Trophoblast cell (in vitro differentiated cells and primary cell): ENCODE results near the gene TIMM10.

ENCODE experiments used
- DNase-seq, 2 donors: peaks; one replicate each; pipeline ENCODE4 v3.0.0-alpha.2; 2016
- H2AFZ ChIP-seq: 2 replicates; pipeline ENCODE4 v1.6.1; 2013; ENCODE audit warnings: low read length, moderate library complexity, mild to moderate bottlenecking; ENCODE audit not compliant: insufficient read depth, poor library complexity
- H2AK5ac ChIP-seq: 2 replicates; pipeline ENCODE4 v1.6.1; 2013; ENCODE audit warnings: mild to moderate bottlenecking, low read length
- H2BK120ac ChIP-seq: 2 replicates; pipeline ENCODE4 v1.6.1; 2013; ENCODE audit warnings: low read length, mild to moderate bottlenecking, moderate library complexity; ENCODE audit not compliant: insufficient read depth, poor library complexity
- H2BK12ac ChIP-seq: 2 replicates; pipeline ENCODE4 v1.6.1; 2013; ENCODE audit warnings: mild to moderate bottlenecking, low read length, moderate library complexity
- H2BK5ac ChIP-seq: 2 replicates; pipeline ENCODE4 v1.6.1; 2013; ENCODE audit warnings: low read length, low read depth, moderate library complexity, mild to moderate bottlenecking; ENCODE audit not compliant: poor library complexity
- H3K14ac ChIP-seq: 2 replicates; pipeline ENCODE4 v1.6.1; 2013; ENCODE audit warnings: mild to moderate bottlenecking, low read length
- H3K18ac ChIP-seq: 2 replicates; pipeline ENCODE4 v1.6.1; 2013; ENCODE audit warnings: mild to moderate bottlenecking, low read length
- H3K23ac ChIP-seq: 2 replicates; pipeline ENCODE4 v1.6.1; 2013; ENCODE audit warnings: low read length
- H3K27ac ChIP-seq: 2 replicates; pipeline ENCODE4 v1.5.1; 2013; ENCODE audit warnings: low read depth, mild to moderate bottlenecking, inconsistent platforms, low read length, moderate library complexity
- H3K27me3 ChIP-seq: 2 replicates; pipeline ENCODE4 v1.6.1; 2013; ENCODE audit warnings: inconsistent platforms, mild to moderate bottlenecking, low read length, moderate library complexity; ENCODE audit not compliant: insufficient read depth
- H3K36me3 ChIP-seq, 2 experiments: 1 replicate in 1 of 2; 2 replicates in 1 of 2; pipeline ENCODE4 v1.6.1; 2013; ENCODE audit warnings: low read length in 2 of 2, mild to moderate bottlenecking in 2 of 2, moderate library complexity in 1 of 2; ENCODE audit not compliant: insufficient read depth in 2 of 2, control insufficient read depth in 1 of 2
- H3K4ac ChIP-seq: 2 replicates; pipeline ENCODE4 v1.6.1; 2013; ENCODE audit warnings: low read depth, mild to moderate bottlenecking, low read length, moderate library complexity
- H3K4me1 ChIP-seq, 2 experiments: 1 replicate in 1 of 2; 2 replicates in 1 of 2; pipeline ENCODE4 v1.6.1; 2013; ENCODE audit warnings: low read length in 2 of 2, mild to moderate bottlenecking in 2 of 2, moderate library complexity in 1 of 2; ENCODE audit not compliant: insufficient read depth in 2 of 2, control insufficient read depth in 1 of 2
- H3K4me2 ChIP-seq: 2 replicates; pipeline ENCODE4 v1.6.1; 2013; ENCODE audit warnings: inconsistent platforms, mild to moderate bottlenecking, low read length, moderate library complexity
- H3K4me3 ChIP-seq: 2 replicates; pipeline ENCODE4 v1.5.1; 2013; ENCODE audit warnings: mild to moderate bottlenecking, low read depth, low read length, inconsistent platforms
- H3K79me1 ChIP-seq: one replicate; pipeline ENCODE4 v1.6.1; 2013; ENCODE audit warnings: low read length
- H3K79me2 ChIP-seq: 2 replicates; pipeline ENCODE4 v1.6.1; 2013; ENCODE audit warnings: low read length, mild to moderate bottlenecking; ENCODE audit not compliant: control insufficient read depth, insufficient read depth, poor library complexity
- H3K9ac ChIP-seq: 2 replicates; pipeline ENCODE4 v1.6.1; 2013; ENCODE audit warnings: mild to moderate bottlenecking, low read length
- H3K9me3 ChIP-seq: 2 replicates; pipeline ENCODE4 v1.6.1; 2013; ENCODE audit warnings: low read depth, mild to moderate bottlenecking, control low read depth, inconsistent platforms, low read length; ENCODE audit not compliant: insufficient read depth
- H4K12ac ChIP-seq: 2 replicates; pipeline ENCODE4 v1.6.1; 2013; ENCODE audit warnings: low read depth, mild to moderate bottlenecking, low read length, moderate library complexity
- H4K8ac ChIP-seq: 2 replicates; pipeline ENCODE4 v1.6.1; 2013; ENCODE audit warnings: low read depth, mild to moderate bottlenecking, low read length, moderate library complexity
- H4K91ac ChIP-seq: one replicate; pipeline ENCODE4 v1.6.1; 2013; ENCODE audit warnings: low read depth, mild to moderate bottlenecking, low read length, moderate library complexity
- WGBS: extraction: QIAGEN DNeasy Blood & Tissue Kit; methylation state at CpG from one replicate; pipeline ENCODE4 v1.1.7; 2013; ENCODE audit warnings: missing lambda C conversion rate; ENCODE audit not compliant: insufficient read length, insufficient coverage; ENCODE audit errors: extremely low coverage; 5-methylcytosine and 5-hydroxymethylcytosine counted together

Gene TIMM10

DNA sequence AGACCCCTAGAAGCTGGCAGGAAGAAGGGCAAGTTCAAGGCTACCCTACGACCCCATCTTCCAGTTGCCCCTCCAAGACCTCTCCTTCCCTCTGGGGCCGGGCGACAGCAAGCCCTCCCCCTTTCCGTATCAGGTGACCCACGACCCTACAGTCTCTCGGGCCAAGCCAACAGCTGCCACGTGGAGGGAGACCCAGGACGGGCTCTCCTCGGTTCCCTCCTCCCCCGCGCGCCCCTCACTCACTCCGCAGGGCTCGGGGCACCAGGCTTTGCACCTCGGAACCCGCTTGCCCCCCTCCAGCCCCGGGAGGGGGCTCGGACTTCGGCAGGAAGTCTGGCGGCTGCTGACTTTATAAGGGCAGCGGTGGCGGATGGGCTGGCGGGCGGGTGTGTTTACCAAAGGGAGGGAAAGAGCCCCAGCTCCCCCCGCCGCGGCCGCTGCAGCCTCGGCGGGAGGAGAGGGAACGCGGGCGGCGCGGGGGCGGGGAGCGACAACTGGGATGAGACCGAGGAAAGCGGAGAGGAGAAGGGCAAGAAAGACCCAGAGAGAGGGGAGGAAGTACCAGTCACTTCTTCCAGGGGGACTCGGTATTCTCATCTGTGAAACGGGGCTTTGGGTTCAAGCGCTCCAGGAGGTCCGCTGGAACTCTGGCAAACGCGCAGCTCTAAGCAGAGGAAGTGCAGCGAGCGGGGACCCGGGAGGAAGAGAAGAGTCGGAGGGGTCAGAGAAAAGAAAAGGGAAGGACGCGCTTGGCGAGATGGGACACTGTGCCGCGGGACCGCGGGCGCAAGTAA is 15.8 kb downstream of the TIMM10 start:
- H4K91ac ChIP-seq = no peak overlapping the region
- peaks cover 8% of the 10 kb centered on the region in 2 experiments for H3K4me1 ChIP-seq
- peak overlapping the region; percentile 1 for H2BK120ac ChIP-seq
- no peak overlapping the region for H3K14ac ChIP-seq
- H2AFZ ChIP-seq = peak overlapping the region; percentile 83
- no peak overlapping the region for H2BK5ac ChIP-seq
- no peaks in the 10 kb centered on the region for H3K79me1 ChIP-seq
- H3K4me3 ChIP-seq = peak overlapping the region; percentile 63
- no CpG with 5 or more reads among the region's 57 CpGs for WGBS
- H3K9ac ChIP-seq = no peak overlapping the region
- no peaks in the 10 kb centered on the region for H3K9me3 ChIP-seq
- H3K4ac ChIP-seq = no peak overlapping the region
- no peak overlapping the region for H3K23ac ChIP-seq
- peak in 1 of 2 donors; percentile 23 for DNase-seq
- H2AK5ac ChIP-seq = no peak overlapping the region
- peak overlapping the region; percentile 98 for H3K4me2 ChIP-seq
- no peak overlapping the region for H2BK12ac ChIP-seq
- H3K27me3 ChIP-seq = peaks cover 38% of the 10 kb centered on the region
- H3K27ac ChIP-seq = no peak overlapping the region
- H4K8ac ChIP-seq = no peak overlapping the region
- no peaks in the 10 kb centered on the region for H3K36me3 ChIP-seq
- H3K79me2 ChIP-seq = no peaks in the 10 kb centered on the region
- H4K12ac ChIP-seq = no peak overlapping the region
- H3K18ac ChIP-seq = peak overlapping the region; percentile 56

DNA sequence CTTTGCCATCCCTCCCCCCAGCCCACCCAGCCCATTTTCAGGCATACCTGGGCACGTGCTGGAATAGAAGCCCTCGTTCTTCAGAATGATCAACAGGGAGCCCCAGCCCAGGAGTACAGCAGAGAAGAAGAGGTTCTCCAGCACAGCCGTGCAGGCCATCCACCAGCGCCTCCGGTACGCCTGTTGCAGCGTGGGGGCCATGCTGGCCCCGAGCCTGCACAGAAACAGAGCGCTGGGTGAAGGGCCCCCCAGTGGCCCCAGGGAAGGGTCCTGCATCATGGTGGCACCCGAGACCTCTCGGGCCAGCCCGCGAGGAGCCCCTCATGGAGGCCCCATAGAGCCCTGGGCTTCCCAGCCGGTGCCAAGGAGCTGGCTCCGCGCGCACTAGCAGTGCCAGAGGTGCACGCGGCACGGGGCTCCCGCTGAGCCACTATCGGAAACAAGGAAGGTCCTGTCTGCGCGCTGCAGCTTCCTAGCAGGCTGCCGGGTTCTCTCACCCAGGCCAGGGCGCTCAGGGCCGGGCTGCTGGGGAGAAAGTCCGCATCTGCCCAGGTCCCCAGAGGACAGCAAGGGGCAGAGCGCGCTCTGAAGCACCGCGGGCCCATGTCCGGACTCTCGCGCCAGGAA is 16.5 kb downstream of the TIMM10 start:
- H3K9me3 ChIP-seq = no peaks in the 10 kb centered on the region
- H3K36me3 ChIP-seq = no peaks in the 10 kb centered on the region
- no peak overlapping the region for H3K23ac ChIP-seq
- no peaks in the 10 kb centered on the region for H3K79me2 ChIP-seq
- H2BK12ac ChIP-seq = no peak overlapping the region
- no peak overlapping the region for H2BK5ac ChIP-seq
- no peak overlapping the region for H2BK120ac ChIP-seq
- H3K14ac ChIP-seq = no peak overlapping the region
- no peak overlapping the region for H3K27ac ChIP-seq
- H3K27me3 ChIP-seq = peaks cover 38% of the 10 kb centered on the region
- H3K4me3 ChIP-seq = no peak overlapping the region
- H2AFZ ChIP-seq = no peak overlapping the region
- H4K91ac ChIP-seq = no peak overlapping the region
- H3K4me2 ChIP-seq = peak overlapping the region; percentile 98
- WGBS = no CpG with 5 or more reads among the region's 35 CpGs
- peak in 1 of 2 donors; percentile 21 for DNase-seq
- no peak overlapping the region for H3K18ac ChIP-seq
- peaks cover 8% of the 10 kb centered on the region in 2 experiments for H3K4me1 ChIP-seq
- H4K8ac ChIP-seq = no peak overlapping the region
- H3K9ac ChIP-seq = no peak overlapping the region
- no peak overlapping the region for H4K12ac ChIP-seq
- H2AK5ac ChIP-seq = no peak overlapping the region
- H3K4ac ChIP-seq = no peak overlapping the region
- no peaks in the 10 kb centered on the region for H3K79me1 ChIP-seq

DNA sequence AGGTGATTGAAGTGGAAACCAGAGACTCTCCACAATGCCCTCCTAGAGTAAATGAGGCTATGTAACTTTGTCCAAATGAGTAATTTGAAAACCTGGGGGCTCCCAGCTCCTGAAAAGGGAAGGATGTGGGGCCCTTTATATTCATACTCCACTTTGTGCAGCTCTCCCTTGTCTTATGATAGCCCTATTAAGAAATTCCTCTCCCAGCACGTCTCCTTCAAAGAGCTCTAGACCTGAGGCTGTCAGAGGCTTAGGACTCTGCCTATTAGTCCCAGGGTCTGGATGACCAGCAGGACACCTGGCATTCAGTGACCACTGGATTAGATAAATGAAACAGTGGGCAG is 17.1 kb downstream of the TIMM10 start:
- Histone ChIP-seq H3K27me3 (peaks cover 38% of the 10 kb centered on the region), H3K27ac (no peak overlapping the region), H3K18ac (no peak overlapping the region), H3K4ac (no peak overlapping the region), H3K79me1 (no peaks in the 10 kb centered on the region), H3K23ac (no peak overlapping the region), H3K14ac (no peak overlapping the region), H4K12ac (no peak overlapping the region), H3K9me3 (no peaks in the 10 kb centered on the region), H3K36me3 (no peaks in the 10 kb centered on the region), H2AFZ (no peak overlapping the region), H4K91ac (no peak overlapping the region), H2BK12ac (no peak overlapping the region), H2AK5ac (no peak overlapping the region), H3K4me3 (no peak overlapping the region), H3K4me1 (peaks cover 8% of the 10 kb centered on the region in 2 experiments), H2BK5ac (no peak overlapping the region), H4K8ac (no peak overlapping the region), H3K9ac (no peak overlapping the region), H2BK120ac (no peak overlapping the region), H3K79me2 (no peaks in the 10 kb centered on the region), H3K4me2 (no peak overlapping the region)
- WGBS = no CpG with 5 or more reads among the region's 1 CpG
- DNase-seq = no peak

DNA sequence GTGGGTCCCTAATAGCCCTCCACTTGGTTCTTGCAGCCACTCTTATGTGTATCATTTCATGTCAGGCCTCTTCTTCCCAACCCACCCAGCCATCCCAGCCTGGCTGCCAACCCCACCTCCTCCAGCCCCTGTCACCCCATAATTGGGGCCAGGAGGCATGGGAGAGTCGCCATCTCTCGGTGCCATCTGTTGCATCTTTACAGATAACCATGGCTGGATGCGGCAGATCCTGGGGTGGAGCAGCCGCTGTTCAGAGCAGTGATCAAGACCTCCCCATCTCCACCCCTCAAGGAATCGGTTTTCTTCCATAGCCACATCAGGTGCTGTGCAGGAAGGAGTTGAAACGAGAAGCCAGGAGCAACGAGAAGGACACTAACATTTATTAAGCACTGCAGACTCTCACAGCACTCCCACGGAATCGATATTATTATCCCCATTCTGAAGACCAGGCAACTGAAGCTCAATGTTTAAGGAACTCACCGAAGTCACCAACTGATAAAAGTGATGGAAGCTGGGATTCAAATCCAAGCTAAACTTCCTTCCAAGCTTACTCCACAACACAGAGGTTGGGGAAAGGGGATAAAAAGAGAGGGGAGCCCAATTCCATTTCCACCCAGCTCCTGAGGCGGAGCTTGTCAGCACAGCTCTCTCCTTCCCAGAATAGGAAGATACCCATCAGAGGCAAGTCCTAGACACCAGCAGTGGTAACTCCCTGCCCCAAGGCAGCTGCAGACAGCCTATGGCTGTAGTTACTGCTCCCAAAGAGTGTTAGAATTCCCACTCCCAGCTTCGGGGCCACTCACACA is 17.7 kb downstream of the TIMM10 start:
- H3K23ac ChIP-seq = no peak overlapping the region
- H3K4me1 ChIP-seq = peaks cover 8% of the 10 kb centered on the region in 2 experiments
- no peak for DNase-seq
- H3K9ac ChIP-seq = no peak overlapping the region
- no peak overlapping the region for H3K4ac ChIP-seq
- H4K91ac ChIP-seq = no peak overlapping the region
- no peaks in the 10 kb centered on the region for H3K9me3 ChIP-seq
- H3K79me2 ChIP-seq = no peaks in the 10 kb centered on the region
- peaks cover 38% of the 10 kb centered on the region for H3K27me3 ChIP-seq
- no peak overlapping the region for H2AFZ ChIP-seq
- no peak overlapping the region for H2BK120ac ChIP-seq
- H4K12ac ChIP-seq = no peak overlapping the region
- H3K79me1 ChIP-seq = no peaks in the 10 kb centered on the region
- no peak overlapping the region for H3K4me2 ChIP-seq
- no peak overlapping the region for H4K8ac ChIP-seq
- no CpG with 5 or more reads among the region's 12 CpGs for WGBS
- no peak overlapping the region for H2AK5ac ChIP-seq
- no peaks in the 10 kb centered on the region for H3K36me3 ChIP-seq
- no peak overlapping the region for H3K14ac ChIP-seq
- H3K4me3 ChIP-seq = no peak overlapping the region
- no peak overlapping the region for H3K27ac ChIP-seq
- H2BK12ac ChIP-seq = no peak overlapping the region
- no peak overlapping the region for H3K18ac ChIP-seq
- H2BK5ac ChIP-seq = no peak overlapping the region
